Stimulated activated CD8-positive, alpha-beta memory T cell treated with anti-CD3 and anti-CD28 coated beads, Interleukin-12 subunit alpha, Interleukin-12 subunit beta, amount 100 ng/mL, for 24 hours (primary cell): ENCODE data around the gene PCNP.
A peak's percentile ranks its signal among the peaks of the same experiment; 100 is the strongest.
"Not testable (repeated sequence)": the region's sequence is repeated elsewhere in the genome, so short reads cannot be mapped to it uniquely, and the experiment has no call there.

Experiments
- DNase-seq: peaks from one replicate; pipeline ENCODE4 v3.0.0-alpha.2; 2020; ENCODE audit errors: extremely low read depth

PCNP gene

GRCh38 chr3:101567528-101568317, 6.3 kb upstream of the PCNP start:
- DNase-seq, result peak; percentile 31

DNA sequence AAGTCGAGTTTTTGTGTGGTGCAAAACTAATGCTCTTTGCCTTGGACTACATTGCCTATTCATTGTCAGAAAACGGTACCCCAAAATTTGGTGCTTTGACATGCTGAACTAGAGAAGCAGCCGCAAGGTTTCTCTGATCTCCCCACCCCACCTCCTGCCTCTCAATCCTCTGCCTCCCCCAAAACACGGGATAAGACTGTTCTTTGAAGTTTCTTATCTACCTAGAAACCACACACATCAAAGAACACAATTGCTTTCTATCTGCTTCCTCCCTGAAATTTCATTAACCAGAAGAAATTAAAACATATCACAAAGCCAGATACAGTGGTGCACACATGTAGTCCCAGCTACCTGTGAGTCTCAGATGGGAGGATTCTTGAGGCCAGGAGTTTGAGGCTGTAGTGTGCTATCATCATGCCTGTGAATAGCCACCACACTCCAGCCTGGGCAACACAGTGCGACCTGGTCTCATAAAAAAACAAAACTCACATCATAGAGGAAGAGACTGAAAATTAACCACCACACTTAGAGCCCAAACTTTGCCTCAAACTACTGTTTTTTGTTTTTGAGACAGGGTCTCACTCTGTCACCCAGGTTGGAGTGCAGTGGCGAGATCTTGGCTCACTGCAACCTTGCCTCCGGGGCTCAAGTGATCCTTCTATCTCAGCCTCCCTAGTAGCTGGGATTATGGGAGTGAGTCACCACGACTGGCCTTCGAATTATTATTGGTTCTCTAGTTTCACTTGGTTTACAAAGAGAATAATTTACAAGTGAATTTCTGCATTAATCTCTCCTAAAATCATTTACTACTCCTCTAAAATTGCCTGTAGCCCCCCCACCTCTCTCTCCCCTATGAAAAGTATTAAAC, 2.7 kb upstream of the PCNP start:
- no peak for DNase-seq

GRCh38 chr3:101574388-101575112, 570 bp downstream of the PCNP start:
- DNase-seq, result no peak

GRCh38 chr3:101577286-101577685, 3.3 kb downstream of the PCNP start:
- no peak for DNase-seq

DNA sequence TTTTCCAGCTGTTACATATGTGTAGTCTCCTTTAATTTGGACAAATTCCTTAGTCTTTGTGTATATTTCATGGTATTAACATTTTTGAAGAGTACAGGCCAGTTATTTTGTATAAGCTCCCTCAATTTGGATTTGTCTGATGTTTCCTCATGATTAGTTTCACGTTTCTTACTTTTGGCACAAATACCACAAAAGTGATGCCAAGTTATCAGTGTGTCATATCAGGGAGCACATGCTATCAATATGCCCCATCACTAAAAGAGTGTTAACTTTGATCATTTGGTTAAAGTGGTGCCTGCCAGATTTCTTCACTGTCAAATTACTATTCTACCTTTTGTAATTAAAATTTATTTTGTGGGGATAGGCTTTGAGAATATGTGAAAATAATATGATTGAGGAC, 14.6 kb downstream of the PCNP start:
- DNase-seq, result no peak

GRCh38 chr3:101591071-101591470, 17.1 kb downstream of the PCNP start:
- DNase-seq, result no peak

- DNase-seq, result no peak
Observed at GRCh38 chr3:101602731-101603130, 28.8 kb downstream of the PCNP start.

- no peak for DNase-seq
Observed at GRCh38 chr3:101603184-101603583, 29.2 kb downstream of the PCNP start.

DNA sequence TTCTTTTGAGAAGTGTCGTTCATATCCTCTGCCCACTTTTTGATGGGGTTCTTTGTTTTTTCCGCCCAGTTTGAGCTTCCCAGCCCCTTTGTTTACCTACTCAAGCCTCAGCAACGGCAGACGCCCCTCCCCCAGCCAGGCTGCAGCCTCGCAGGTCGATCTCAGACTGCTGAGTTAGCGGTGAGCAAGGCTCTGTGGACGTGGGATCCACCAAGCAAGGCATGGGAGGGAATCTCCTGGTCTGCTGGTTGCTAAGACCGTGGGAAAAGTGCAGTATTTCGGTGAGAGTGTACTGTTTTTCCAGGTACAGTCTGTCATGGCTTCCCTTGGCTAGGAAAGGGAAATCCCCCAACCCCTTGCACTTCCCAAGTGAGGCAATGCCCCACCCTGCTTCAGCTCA, 31.4 kb downstream of the PCNP start:
- DNase-seq, result not testable (repeated sequence)

DNA sequence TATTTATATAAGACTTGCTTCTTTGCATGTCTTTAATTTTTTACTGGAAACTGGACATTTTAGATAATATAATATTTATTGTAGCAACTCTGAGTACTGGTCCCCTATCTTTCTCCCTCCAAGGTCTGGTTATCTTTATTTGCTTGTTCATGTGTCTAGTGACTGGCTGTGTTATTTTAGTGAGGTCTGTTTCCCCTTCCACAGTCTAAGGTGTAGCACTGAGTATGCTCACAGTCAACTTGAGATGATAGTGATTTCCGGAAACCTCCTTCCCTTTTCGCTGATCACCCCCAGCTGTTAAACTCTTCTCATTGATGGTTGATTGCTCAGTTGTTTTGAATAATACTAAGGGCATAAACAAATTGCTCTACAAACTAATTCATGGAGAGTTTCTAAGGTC, 37.0 kb downstream of the PCNP start:
- DNase-seq, result no peak

DNA sequence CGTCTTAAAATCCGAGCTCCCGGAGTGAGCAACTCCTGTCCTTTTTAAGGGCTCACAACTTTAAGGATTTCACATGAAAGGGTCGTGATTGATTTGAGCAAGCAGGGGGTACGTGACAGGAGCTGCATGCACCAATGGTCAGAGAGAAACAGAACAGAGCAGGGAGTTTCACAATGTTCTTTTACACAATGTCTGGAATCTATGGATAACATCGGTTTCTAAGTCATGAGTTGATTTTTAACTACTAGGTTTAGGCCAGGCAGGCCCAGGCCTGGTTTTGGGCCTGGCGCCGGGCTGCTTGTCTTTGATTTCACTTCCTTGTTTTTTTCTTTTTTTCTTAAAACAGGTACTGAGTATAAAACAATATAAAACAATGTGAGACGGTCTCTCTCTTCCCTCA, 39.0 kb downstream of the PCNP start:
- DNase-seq, result not testable (repeated sequence)

GRCh38 chr3:101615525-101615924, 41.5 kb downstream of the PCNP start:
- no peak for DNase-seq

- DNase-seq, result no peak
Observed at GRCh38 chr3:101617478-101617877, 43.5 kb downstream of the PCNP start.

- DNase-seq, result no peak
Observed at GRCh38 chr3:101618726-101619125, 44.7 kb downstream of the PCNP start.

DNA sequence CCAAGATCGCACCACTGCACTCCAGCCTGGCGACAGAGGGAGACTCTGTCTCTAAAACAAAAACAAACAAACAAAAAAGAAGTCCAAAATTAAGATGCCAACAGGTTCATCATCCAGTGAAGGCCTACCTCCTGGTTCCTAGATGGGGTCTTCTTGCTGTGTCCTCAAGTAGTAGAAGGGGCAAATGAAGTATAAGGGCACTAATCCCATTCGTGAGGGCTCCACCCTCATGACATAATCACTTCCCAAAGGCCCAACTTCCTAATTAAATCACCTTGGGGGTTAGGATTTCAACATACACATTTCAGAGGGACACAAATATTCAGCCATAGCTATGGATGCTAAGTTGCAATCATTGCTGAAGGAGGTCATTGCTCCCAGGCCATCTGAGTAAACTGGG, 45.8 kb downstream of the PCNP start:
- DNase-seq, result no peak

GRCh38 chr3:101623656-101624055, 49.7 kb downstream of the PCNP start:
- DNase-seq, result no peak

GRCh38 chr3:101624857-101625256, 50.9 kb downstream of the PCNP start:
- no peak for DNase-seq

- DNase-seq, result no peak
Observed at GRCh38 chr3:101625879-101626278, 51.9 kb downstream of the PCNP start.

DNA sequence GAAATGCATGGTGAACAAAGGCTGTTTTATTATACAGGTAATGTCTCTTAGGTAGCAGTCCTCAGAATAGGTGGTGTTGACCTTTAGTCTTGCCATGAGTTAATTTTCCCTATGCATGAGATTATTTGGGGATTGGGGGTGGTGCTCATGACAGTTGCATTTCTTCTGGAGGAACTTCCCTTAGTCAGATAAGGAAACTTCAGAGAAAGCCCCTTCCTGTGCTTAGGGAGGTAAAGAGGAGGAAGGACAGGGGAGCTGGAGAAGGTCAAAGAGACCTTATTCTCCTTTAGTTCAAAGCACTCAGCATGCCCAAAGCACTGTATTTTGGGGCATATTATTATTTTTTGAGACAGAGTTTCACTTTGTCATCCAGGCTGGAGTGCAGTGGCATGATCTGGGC, 55.2 kb downstream of the PCNP start:
- no peak for DNase-seq

GRCh38 chr3:101631098-101631796, 57.3 kb downstream of the PCNP start:
- no peak for DNase-seq

- DNase-seq, result not testable (repeated sequence)
Observed at GRCh38 chr3:101631959-101632358, 58.0 kb downstream of the PCNP start.

DNA sequence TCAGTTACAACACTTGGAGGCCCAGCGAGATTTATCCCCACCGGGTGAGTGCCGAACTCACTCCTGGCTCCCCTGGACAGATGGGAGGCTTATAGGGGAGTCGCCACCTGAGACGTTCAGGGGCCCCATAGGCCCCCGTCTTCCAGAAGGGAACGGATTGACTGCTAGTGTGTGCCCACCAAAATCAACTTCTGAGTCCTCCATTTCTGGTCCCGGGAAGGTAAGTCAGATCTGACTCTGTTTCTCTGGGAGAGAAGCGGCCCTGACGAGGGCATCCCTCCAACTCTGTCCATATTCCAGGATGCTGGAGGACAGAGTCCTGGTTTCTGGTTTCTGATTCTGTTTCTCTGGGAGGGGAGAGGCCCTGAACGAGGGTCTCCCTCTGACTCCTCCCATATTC, 58.6 kb downstream of the PCNP start:
- DNase-seq, result no peak
